ENCODE results near the gene MORN1.
A peak's percentile ranks its signal among the peaks of the same experiment; 100 is the strongest.

Gene MORN1

DNA sequence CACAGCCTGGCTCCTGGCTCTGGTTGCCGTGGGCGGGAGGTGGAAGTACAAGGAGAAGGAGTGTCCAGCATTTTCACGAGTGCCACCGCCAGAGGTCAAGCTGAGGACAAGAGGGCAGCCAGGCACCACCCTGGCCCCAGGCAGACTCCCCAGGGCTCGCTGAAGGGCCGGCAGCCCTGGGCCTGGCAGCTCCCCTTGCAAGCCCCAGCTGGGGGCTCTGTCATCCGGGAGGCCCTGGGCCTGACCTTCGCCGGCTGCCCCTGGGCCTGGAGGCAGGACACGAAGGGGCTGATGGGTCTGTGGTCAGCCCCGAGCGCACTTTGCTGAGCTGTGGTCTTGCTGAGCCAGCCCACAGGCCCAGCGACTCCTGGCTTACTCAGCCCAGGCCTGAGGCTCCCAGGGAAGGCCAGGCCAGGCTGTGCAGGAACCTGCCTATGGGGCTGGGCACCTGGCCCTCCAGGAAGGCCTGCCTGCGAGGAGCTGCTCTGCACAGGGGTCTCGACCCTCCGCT is 74.8 kb downstream of the MORN1 start:
- no peak for DNase-seq

DNA sequence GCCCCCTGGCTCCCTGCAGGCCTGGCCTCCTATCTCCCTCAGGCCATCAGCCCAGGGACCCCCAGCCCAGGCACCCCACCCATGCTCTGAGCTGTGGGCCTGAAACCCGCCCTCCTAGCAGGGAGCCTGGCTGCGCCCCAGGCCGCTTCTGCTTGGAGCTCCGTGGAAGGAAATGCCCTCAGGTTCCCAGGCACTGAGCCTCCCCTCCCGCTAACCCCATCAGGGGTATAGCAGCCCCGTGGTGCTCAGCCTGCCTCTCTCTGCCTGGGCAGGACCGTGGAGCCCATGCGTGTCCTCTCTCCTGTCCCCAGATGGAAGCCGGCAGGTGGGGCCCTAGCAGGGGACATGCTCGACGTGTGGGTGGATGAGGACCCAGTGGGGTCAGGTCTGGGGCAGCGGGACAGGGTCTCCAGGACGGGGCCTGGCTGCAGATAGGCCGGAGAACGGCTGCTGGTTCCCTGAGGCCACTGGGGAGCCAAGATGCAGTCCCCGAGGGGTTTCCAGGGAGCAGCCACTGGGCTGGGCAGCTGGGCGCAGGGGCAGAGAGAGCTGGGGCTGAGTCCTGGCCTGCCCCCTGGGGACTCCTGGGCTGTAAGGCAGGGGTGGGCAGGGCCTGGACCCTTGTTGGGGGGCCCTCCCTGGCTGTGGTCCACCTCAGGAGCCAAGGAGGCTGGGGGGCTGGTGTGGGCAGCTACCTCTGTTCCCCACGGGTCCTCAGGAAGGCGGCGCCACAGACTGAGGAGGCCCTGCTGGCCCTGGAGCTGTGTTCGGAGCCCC is 75.5 kb downstream of the MORN1 start:
- DNase-seq: no peak

DNA sequence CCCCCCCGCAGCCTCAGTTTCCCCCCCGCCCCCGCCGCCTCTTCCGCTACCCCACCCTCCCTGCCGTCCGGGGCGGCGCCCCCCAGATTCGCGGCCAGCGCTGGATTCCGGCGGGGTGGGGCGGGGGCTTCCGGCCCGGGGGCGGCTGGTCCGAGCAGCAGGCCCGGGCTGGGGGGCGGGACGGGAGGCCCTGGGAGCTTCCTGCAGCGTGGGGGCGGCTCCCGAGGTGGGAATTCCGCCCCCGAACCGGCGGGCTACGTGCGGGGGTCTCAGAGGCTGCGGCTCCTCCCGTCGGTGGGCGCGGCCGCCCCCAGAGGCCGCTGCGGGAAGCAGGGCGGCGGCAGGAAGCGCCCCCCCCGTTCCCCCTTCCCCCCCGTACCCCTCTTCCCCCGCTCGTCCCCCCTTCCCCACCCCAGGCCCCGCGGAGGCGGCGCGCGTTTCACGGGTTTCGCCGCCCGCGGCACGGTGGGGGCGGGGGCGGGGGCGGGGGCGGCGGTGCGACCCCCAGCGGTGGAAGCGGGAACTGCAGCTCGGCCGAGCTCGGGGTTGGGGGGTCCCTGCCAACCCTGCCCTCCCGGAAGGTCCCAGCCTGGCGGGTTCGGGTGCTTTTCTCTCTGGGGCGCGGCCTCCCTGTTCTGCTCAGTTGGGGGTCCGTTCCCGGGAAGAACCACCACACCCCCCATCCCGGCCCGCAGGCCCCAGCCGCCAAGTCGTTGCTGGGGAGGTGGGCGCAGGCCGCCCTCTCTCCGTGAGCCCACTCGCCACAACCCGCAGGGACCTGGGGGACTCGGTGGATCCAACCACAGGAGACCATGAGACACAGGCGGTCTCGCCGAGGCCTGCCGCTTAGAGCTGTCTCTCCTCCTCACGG is 76.3 kb downstream of the MORN1 start:
- DNase-seq: peak; percentile 81

DNA sequence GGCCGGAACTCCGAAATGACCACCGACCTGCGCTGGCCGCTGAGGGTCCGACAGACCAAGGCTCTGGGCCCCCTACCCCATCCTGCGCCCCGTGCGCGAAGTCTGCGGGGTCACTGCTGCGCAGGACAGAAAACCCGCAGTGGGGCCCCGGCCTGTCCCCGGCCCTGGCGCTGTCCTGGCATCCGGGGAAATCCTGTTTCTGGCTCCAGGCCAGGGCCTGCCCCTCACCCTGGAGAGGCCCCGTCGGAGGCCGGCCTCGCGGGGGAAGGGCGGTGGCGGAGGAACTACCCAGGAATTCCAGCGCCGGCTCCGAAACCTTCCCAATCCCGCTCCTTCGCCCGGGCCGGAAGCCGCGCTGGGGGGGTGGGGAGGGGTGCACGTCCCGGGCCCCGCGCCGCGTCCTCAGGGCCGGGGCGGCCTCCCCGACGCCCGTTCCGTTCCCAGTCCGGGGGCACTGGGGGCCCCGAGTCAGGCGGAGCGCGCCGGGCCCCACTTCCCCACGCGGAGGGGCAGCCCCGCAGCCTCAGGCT is 77.0 kb downstream of the MORN1 start:
- no peak for DNase-seq

DNA sequence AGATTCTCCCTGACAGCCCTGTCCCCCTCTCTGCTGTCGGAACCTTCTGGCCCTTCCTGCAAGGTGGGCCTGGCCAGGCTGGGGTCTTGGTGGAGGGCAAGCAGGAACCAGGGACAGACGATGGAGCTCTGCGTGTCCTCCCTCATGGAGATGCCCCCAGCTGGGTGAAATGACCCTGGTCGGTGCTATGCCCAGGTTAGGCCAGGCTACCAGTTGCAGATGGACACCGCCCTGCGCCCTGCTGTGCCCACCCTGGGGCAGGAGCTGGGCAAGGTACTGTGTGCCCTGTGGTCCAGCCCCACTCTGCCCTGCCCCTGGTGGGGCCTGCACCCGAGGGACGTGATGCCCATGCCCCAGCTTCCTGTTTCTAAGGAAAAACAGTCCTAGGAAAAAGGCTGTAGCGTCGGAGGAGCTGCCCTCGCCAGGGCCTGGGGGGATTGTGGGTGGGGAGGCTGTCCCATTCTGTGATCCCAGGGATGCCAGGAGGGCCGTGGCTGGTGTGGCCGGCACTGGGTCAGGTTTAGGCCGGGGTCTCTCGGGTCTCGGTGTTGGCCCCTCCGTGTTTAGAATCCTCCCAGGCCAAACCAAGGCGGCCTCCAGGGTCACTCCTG is 77.6 kb downstream of the MORN1 start:
- DNase-seq: no peak

DNA sequence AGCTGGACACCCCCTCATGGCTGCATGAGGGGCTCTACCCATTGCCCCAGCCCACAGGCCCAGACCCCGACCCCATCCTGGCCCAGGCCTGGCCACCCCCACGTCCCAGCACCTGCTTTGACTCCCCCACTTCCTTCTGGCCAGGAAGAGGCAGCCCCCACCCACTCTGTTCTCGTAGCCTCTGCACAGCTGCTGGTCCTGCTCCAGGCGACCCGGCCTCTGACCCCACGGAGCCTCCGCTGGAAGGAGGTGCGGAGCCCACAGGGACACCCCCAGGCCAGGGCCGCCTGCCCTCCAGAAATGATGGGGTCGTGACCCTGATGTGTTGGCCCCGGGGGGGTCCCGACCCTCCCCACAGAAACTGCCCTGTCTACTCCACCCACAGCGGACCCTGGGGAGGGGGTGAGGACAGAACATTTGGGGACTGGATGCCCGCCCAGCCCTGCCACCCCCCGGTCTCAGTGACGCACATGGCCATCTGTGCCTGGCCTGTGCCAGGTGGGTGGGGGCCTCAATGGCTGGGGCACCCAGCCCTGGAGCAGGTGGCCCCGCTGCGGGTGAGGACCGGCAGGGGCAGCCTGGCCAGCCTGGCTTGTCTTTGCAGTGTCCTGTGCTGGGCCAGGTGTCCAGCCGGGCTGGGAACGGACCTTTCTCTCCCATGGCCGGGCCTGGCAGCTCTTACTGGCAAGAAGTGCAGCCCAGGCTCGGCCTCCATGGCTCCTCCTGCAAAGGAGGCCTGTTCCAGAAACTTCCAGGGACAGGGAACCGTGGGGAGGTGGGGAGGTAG is 78.6 kb downstream of the MORN1 start:
- no peak for DNase-seq

DNA sequence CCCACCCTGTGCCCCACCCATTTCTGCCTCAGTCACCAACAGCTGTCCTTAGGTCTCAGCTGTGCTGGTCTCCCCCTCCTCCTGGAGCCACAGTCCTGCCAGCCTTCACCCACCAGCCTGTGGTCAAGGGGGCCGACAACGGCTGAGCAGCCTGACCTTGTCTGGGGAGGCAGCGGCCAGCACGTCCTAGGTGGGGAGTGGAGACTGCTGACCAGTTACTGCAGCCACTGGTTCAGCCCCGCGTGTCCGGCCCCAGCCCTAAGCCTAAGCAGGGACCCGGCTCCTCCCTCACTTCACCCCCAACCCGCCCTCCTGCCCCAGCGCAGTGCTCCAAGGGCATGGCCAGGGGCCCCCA is 79.2 kb downstream of the MORN1 start:
- no peak for DNase-seq

DNA sequence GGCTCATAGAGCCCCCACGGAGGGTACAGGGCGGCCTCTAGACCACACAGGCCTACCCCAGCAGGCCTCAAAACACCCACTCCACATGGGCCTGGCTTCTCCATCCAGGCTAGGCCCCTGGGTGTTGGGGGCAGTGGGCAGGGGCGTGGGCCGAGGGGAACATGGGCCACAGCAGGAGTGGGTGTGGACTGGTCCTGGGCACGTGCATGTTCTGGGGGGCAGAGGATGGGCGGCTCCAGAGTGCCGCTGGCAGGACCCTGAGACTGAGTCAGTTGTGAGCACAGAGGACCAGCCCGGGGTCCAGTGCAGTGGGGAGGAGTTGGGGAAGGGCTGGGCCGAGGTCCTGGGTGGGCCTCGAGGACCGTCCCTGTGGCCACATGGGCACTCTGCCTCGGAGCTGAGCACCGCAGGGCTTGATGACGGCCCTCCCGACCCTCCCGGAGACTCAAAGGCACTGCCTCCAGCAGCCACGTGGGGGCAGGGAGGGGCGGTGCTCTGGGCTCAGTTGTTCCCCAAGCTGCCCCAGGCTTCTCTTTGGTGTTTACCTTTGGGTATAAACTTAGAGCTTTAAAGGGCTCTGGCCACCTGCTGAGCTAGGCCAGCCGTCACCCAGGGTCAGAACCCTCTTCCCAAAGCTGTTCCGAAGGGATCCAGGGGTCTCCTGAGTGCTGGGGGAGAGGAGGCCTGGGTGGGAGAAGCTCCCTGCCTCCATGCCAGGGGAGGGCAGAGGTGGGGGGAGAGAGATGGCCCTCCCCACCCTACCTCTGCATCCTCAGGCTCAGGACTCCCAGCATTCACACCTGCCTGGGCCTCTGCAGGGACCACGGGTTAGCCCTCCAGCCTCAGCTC is 79.9 kb downstream of the MORN1 start:
- DNase-seq: peak; percentile 75

DNA sequence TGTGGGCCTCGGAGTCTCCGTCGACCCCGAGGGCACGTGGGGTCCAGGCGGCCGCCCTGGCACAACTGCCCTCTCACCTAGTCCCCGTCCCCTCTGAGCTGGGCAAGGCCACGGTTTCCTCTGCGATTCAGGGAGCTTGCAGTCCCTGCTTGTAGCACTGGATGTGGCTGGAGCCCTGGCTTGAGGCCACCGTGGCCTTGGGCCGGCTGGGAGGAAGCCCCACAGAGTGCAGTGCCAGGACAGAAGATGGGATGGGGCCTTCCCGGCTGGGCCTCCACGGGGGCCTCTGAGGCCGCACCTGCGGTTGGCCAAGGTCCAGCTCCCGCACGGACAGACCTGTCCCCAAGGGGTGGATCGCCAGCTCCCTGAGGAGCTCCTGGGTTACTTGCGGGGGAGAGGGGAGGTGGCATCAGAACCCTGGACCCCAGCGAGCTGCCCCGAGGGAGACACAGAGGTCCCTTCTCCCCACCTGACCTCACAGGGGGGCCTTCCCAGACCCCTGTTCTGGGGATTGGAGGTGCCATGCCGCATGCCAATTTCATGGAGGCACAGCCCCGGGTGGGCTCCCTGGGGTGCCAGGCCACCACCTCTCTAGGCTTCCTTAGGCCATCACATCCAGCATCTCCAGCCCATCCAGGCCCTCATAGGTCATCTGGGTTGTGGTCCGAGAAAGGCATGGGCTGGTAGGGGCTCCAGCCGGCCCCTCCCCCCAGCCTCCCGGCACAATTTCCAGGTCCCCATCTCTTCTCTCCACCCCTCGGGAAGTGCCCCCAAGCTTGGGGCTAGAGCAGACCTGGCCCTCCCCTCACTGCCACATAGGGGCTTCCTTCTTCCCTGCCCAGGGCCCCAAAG is 80.8 kb downstream of the MORN1 start:
- DNase-seq: no peak

DNA sequence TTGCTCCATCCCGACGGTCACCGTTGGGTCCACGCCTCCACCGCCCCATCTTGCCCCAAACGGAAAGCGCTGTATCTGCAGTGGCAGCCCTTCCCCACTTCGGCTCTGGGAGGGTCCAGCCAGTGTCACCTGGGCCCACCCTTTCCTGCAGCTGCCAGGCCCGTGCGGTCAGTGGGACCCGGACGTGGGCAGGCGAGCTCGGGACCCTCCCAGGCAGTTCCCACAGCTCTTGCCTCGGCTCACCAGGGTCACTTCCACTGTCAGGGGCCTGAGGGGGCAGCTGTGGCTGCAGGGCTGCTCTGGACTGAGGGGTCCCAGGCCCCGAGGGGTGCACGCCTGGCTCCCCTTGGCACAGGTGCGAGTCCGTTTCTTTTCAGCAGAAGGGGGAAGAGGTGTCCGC is 82.5 kb downstream of the MORN1 start:
- DNase-seq: no peak

DNA sequence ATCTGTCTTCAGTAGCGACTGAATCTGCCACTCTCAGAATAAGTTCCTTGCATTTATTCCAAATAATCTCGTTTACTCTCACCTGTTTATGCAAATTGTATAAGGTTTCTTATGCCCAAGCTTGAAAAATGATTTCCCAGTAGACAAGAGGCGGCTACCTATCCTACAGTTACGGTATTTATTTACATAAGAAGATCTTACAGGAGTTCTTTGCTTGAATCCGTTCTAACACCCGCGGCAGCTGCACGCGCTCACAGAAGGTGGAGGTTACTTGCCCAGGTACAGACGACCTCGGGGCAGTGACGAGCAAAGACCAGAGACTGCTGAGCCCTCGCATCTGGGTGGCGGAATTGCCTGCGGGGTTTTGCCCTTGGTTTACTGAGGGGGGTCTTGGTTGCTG is 83.4 kb downstream of the MORN1 start:
- no peak for DNase-seq

DNA sequence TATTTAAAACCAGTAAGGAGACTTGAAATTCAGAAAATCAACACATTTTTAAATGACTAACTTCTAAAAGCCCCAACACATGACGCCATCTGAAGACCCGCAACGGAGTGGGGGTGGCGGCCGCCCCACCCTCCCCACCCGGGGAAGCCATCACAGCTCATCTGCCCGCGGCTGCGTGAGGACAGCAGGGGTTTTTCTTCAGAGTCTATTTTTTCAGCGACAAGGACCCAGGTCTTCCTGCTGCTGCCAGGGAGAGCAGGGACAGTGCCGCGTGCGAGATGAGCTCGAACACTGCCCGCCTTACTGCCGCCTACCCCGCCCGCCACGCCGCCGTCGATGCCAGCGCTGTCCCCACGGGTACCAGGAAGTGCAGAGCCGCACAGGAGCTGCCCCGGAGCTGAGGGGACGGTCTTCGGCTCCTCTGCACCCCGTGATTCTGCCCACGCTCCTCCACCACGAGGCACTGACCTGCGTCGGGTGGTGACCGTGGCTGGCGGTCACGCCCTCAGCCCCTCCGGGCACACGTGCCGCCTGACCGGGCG is 84.2 kb downstream of the MORN1 start:
- no peak for DNase-seq

DNA sequence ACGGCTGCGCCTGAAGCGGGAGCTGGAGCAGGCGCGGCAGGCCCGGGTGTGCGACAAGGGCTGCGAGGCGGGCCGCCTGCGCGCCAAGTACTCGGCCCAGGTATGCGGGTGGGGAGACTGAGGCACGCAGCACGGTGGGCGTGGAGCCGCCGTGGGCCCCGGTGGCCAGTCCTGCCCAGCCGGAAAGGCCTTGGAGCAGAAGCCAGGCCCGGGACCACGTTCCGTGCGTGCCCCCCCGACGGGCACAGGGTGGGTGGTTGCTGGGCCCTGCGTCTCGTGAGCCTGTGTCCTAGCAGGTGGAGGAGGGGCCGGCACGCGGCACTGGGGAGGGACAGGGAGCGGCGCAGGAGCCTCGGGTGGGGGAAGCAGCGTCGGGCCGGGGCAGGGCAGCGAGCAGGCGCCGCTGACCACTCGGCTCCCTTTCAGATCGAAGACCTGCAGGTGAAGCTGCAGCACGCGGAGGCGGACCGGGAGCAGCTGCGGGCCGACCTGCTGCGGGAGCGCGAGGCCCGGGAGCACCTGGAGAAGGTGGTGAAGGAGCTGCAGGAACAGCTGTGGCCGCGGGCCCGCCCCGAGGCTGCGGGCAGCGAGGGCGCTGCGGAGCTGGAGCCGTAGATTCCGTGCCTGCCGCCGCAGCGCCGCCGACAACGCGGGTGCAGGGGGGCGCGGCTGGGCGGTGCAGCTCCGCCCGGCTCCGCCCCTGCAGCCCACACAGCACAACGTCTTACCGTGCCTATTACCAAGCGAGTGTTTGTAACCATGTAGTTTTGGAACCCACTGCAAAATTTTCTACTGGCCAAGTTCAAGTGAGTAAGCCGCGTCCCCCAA is 85.0 kb downstream of the MORN1 start:
- no peak for DNase-seq

DNA sequence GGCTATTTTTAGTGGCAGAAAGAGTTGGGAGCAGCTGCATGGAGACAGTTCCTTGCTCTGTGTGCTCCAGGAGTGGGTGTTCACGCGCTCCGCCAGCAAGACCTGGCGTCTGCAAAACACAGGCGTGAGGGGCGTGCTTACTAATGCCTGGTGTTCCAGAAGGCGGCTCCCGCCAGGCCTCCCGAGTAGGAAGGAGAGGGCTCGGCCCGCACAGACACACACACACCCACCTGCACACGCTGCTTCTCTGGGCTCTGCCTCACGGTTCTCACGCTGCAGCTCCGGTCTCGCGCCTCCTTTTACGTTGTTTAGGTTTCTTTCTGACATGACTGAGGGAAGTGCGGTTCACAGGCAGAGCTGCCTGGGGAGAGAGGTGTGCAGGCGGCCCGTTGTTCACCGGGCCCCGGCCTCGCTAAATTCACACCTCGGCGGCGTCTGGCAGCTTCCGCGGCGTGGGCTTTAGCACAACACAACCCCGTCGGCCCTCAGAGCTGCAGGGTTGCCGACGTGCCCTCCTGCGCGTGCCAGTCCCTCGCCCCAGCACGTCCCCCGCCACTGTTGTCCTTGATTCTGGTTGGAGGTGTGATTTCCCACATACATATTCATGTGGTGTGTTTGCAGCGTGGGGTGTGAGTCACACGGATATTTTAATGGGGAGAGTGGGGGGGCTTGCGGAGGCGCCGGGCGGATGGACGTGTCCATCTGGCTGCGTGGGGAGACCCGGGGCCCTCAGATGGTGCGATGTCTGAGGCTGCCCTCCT is 86.3 kb downstream of the MORN1 start:
- no peak for DNase-seq

DNA sequence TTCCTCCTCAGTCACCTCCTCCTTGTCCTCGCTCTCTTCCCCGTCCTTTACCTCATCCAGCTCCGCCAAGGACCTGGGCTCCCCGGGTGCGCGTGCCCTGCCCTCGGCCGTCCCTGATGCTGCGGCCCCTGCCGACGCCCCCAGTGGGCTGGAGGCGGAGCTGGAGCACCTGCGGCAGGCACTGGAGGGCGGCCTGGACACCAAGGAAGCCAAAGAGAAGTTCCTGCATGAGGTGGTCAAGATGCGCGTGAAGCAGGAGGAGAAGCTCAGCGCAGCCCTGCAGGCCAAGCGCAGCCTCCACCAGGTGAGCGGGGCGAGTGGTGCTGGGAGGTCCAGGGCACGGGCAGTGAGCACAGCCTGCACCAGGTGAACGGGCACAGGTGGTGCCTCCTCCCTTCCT is 87.1 kb downstream of the MORN1 start:
- no peak for DNase-seq

DNA sequence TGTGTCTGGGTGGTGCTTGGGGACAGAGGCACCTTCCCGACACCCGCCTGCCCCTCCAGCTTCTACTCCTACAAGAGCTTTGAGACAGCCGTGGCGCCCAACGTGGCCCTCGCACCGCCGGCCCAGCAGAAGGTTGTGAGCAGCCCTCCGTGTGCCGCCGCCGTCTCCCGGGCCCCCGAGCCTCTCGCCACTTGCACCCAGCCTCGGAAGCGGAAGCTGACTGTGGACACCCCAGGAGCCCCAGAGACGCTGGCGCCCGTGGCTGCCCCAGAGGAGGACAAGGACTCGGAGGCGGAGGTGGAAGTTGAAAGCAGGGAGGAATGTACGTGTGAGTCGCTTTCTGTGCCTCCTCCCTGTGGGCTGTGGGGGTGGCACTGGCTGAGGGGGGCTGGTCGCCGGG is 87.6 kb downstream of the MORN1 start:
- DNase-seq: no peak

DNA sequence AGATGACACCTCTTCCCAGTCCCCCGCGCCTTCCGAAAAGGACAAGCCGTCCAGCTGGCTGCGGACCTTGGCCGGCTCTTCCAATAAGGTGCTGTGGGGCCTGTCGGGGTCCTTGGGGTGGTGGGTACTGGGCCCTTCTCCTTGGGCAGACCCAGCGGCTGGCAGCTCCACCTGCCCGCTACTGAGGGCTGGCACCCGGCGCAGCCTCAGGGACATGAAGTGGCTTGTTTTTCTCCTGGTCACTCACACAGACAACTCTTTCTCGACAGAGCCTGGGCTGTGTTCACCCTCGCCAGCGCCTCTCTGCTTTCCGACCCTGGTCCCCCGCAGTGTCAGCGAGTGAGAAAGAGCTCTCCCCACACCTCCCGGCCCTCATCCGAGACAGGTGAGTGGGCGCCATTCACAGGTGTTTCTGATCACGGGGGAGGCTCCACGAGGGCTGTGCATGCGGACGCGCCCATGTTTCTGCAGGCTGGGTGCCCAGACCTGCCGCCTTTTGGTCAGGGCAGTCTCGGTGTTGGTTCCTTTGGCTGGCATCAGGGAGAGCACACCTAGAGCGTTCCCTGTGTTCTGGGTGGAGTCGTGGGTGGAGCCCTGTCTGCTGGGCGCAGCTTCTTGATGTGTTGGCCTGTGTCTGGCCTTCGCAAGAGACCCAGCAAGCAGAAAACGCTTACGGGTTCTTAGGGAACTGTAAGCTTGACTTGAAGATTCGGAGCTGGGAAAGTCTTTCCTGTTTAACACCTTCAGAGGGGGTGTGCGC is 88.2 kb downstream of the MORN1 start:
- no peak for DNase-seq
